ENCODE measurements around the gene YEATS4.
"Not testable (repeated sequence)": the region's sequence is repeated elsewhere in the genome, so short reads cannot be mapped to it uniquely, and the experiment has no call there.

Gene YEATS4

GRCh38 chr12:69359531-69360347 lies at the start of gene YEATS4:
Gene YEATS4, plus strand, starts transcription at chr12:69359743. Its CDS starts 230 bp downstream, at chr12:69359973.
- H3K36me3 Mint-ChIP-seq: peaks cover 3 to 6% of the 10 kb centered on the region in 2 donors
- H3K4me1 Mint-ChIP-seq: peaks cover 14 to 29% of the 10 kb centered on the region in 2 donors
- H3K4me3 Mint-ChIP-seq: peak within 1 kb of the TSS; percentile 83 to 90
- no peaks in the 10 kb centered on the region for H3K9me3 Mint-ChIP-seq
- peak; percentile 86 for DNase-seq
- peak; percentile 87 to 90 for ATAC-seq (replicated peaks)
- H3K27ac Mint-ChIP-seq: peak within 1 kb of the TSS; percentile 98
- no peaks in the 10 kb centered on the region for H3K27me3 Mint-ChIP-seq

DNA sequence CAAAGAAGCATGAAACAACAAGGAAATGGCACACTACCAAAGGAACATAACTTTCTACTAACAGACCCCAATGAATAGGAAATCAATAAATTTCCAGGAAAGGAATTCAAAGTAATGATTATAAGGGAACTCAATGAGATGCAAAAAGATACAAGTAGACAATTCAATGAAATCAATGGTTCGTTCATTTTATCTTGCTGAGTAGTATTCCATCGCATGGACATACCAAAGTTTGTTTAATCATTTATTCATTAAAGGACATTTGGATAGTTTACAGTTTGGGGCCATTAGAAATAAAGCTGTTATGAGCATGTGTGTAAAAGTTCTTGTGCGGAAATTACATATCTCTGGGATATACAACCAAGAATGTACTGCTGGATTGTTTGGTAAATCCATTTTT lies 46.3 kb upstream of the YEATS4 start:
- Mint-ChIP-seq H3K9me3 (peaks cover 8 to 16% of the 10 kb centered on the region in 2 donors), H3K27me3 (no peaks in the 10 kb centered on the region)
- ATAC-seq (replicated peaks): no peak

GRCh38 chr12:69316784-69317183 lies 42.8 kb upstream of the YEATS4 start:
- H3K4me1 Mint-ChIP-seq: peaks cover 0 to 11% of the 10 kb centered on the region in 2 donors
- H3K27ac Mint-ChIP-seq; DNase-seq; H3K27me3 Mint-ChIP-seq; ATAC-seq (replicated peaks); H3K4me3 Mint-ChIP-seq: not testable (repeated sequence)
- H3K36me3 Mint-ChIP-seq: peaks cover 10 to 14% of the 10 kb centered on the region in 2 donors
- H3K9me3 Mint-ChIP-seq: peaks cover 16 to 22% of the 10 kb centered on the region in 2 donors

More for the DNA sequence above, 46.3 kb upstream of the YEATS4 start:
- H3K4me1 Mint-ChIP-seq: no peaks in the 10 kb centered on the region
- H3K27ac Mint-ChIP-seq: no peak overlapping the region
- no peak for DNase-seq
- H3K4me3 Mint-ChIP-seq: no peak overlapping the region
- H3K36me3 Mint-ChIP-seq: peaks cover 3 to 8% of the 10 kb centered on the region in 2 donors

GRCh38 chr12:69317233-69317632 lies 42.3 kb upstream of the YEATS4 start:
- ATAC-seq (replicated peaks); H3K27me3 Mint-ChIP-seq; H3K27ac Mint-ChIP-seq; H3K4me3 Mint-ChIP-seq; DNase-seq: not testable (repeated sequence)
- Mint-ChIP-seq H3K4me1 (peaks cover 0 to 11% of the 10 kb centered on the region in 2 donors), H3K36me3 (peaks cover 10 to 14% of the 10 kb centered on the region in 2 donors), H3K9me3 (peaks cover 16 to 22% of the 10 kb centered on the region in 2 donors)

- Mint-ChIP-seq H3K27ac (no peak overlapping the region), H3K27me3 (peaks cover 0 to 11% of the 10 kb centered on the region in 2 donors), H3K4me1 (peaks cover 0 to 11% of the 10 kb centered on the region in 2 donors), H3K9me3 (peaks cover 16 to 20% of the 10 kb centered on the region in 2 donors), H3K36me3 (peaks cover 10 to 14% of the 10 kb centered on the region in 2 donors), H3K4me3 (no peak overlapping the region)
- no peak for DNase-seq
- no peak for ATAC-seq (replicated peaks)
Measured at GRCh38 chr12:69318225-69318624, 41.3 kb upstream of the YEATS4 start.

GRCh38 chr12:69321351-69321750 lies 38.2 kb upstream of the YEATS4 start:
- H3K4me3 Mint-ChIP-seq: no peak overlapping the region
- H3K36me3 Mint-ChIP-seq: peaks cover 8 to 14% of the 10 kb centered on the region in 2 donors
- H3K9me3 Mint-ChIP-seq: peaks cover 14 to 16% of the 10 kb centered on the region in 2 donors
- H3K4me1 Mint-ChIP-seq: peaks cover 4 to 27% of the 10 kb centered on the region in 2 donors
- no peak for DNase-seq
- ATAC-seq (replicated peaks): peak; percentile 33 to 56
- no peak overlapping the region for H3K27ac Mint-ChIP-seq
- peaks cover 0 to 11% of the 10 kb centered on the region in 2 donors for H3K27me3 Mint-ChIP-seq

- H3K4me1 Mint-ChIP-seq: peaks cover 4 to 35% of the 10 kb centered on the region in 2 donors
- DNase-seq (no peak), ATAC-seq (replicated peaks) (peak; percentile 99 to 100)
- H3K36me3 Mint-ChIP-seq: peaks cover 0 to 3% of the 10 kb centered on the region in 2 donors
- H3K4me3 Mint-ChIP-seq: no peak overlapping the region
- peaks cover 0 to 11% of the 10 kb centered on the region in 2 donors for H3K27me3 Mint-ChIP-seq
- H3K9me3 Mint-ChIP-seq: peaks cover 0 to 4% of the 10 kb centered on the region in 2 donors
- H3K27ac Mint-ChIP-seq: peak overlapping the region; percentile 4
Measured at GRCh38 chr12:69324797-69325466, 34.6 kb upstream of the YEATS4 start.

DNA sequence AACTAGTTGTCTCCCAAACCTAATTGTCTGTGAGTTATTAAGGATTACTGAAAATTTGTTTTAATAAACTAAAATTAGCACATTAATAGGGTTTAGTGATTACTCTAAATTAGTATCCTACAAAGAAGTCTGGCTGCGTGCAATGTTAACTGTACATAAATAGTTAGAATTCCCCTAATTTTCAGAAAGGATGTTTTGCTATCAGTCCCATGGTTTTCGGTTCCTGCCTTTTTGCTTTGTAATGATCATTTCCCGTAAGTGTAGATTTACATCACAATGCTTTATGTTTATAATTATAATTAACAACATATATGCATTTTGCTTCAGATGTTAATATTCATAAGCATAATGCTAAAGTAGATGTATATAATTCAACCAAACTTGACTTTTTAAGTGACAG lies 31.1 kb upstream of the YEATS4 start:
- H3K27ac Mint-ChIP-seq: no peak overlapping the region
- no peak overlapping the region for H3K4me3 Mint-ChIP-seq
- no peak for DNase-seq
- H3K9me3 Mint-ChIP-seq: no peaks in the 10 kb centered on the region
- no peak for ATAC-seq (replicated peaks)
- H3K4me1 Mint-ChIP-seq: peaks cover 7 to 40% of the 10 kb centered on the region in 2 donors
- no peaks in the 10 kb centered on the region for H3K36me3 Mint-ChIP-seq
- H3K27me3 Mint-ChIP-seq: no peaks in the 10 kb centered on the region

- no peaks in the 10 kb centered on the region for H3K36me3 Mint-ChIP-seq
- H3K4me3 Mint-ChIP-seq: peak overlapping the region; percentile 73 to 84
- DNase-seq (no peak), ATAC-seq (replicated peaks) (no peak)
- no peak overlapping the region for H3K27ac Mint-ChIP-seq
- no peaks in the 10 kb centered on the region for H3K9me3 Mint-ChIP-seq
- peaks cover 5 to 31% of the 10 kb centered on the region in 2 donors for H3K4me1 Mint-ChIP-seq
- no peaks in the 10 kb centered on the region for H3K27me3 Mint-ChIP-seq
Measured at GRCh38 chr12:69329669-69330428, 29.7 kb upstream of the YEATS4 start.

GRCh38 chr12:69330475-69331473 lies 28.8 kb upstream of the YEATS4 start:
- Mint-ChIP-seq H3K4me3 (peak overlapping the region; percentile 73 to 84), H3K4me1 (peaks cover 2 to 24% of the 10 kb centered on the region in 2 donors), H3K36me3 (no peaks in the 10 kb centered on the region), H3K27ac (peak overlapping the region; percentile 57), H3K27me3 (no peaks in the 10 kb centered on the region), H3K9me3 (no peaks in the 10 kb centered on the region)
- peak; percentile 82 to 83 for ATAC-seq (replicated peaks)
- peak; percentile 15 for DNase-seq

DNA sequence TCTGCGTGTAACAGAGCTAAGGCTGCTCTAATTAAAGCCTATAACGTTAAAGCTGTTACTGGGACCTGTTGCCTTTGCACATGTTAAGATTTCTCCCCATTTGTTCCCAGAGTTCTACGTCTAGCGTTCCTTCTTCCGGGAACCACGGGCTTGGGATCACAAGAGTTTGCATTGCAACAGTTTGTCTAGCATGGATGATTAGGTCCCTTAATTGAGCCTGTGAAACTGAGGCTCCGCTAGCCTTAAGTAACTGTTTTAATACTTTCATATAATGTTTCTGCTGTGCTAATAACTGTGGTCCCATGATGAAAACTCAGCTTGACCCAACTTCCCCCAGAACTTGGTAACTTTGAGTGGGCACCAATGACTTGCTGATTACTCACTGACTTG lies 28.0 kb upstream of the YEATS4 start:
- Mint-ChIP-seq H3K27ac (peak overlapping the region; percentile 57), H3K36me3 (no peaks in the 10 kb centered on the region), H3K27me3 (no peaks in the 10 kb centered on the region), H3K9me3 (no peaks in the 10 kb centered on the region), H3K4me1 (peaks cover 2 to 24% of the 10 kb centered on the region in 2 donors), H3K4me3 (peak overlapping the region; percentile 73 to 84)
- DNase-seq (no peak), ATAC-seq (replicated peaks) (no peak)

DNA sequence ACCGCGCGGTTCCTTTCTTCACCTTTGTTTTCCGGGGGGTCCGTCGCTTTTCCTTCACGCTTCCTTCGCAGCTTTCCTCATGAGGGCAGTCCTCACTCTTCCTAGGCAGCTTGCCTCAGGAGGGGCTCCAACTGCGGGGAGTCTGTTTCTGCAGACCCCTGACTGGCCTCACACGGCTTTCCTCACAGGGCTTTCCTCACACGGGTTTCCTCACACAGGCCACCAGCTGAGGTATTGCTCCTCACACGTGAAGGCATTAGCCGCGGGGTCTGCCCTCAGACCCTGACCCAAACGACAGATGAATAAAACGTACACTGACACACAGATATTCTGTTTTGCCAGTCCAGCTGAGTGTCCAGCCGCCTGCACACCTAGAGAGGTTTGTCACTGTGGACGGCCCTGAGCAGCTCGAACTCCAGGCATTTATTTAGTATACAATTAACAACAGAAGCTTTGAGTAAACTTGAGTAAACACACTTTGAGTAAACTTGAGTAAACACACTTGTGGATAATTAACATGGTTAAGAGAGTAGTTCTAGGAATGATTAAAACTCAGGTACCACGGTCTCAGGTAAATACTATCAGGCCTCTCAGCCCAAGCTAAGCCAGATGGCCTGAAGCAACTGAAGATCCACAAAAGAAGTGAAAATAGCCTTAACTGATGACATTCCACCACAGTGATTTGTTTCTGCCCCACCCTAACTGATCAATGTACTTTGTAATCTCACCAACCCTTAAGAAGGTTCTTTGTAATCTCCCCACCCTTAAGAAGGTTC lies 27.4 kb upstream of the YEATS4 start:
- no peaks in the 10 kb centered on the region for H3K9me3 Mint-ChIP-seq
- no peak for ATAC-seq (replicated peaks)
- no peak for DNase-seq
- no peaks in the 10 kb centered on the region for H3K36me3 Mint-ChIP-seq
- peaks cover 2 to 24% of the 10 kb centered on the region in 2 donors for H3K4me1 Mint-ChIP-seq
- no peaks in the 10 kb centered on the region for H3K27me3 Mint-ChIP-seq
- H3K27ac Mint-ChIP-seq: peak overlapping the region; percentile 10
- H3K4me3 Mint-ChIP-seq: peak overlapping the region; percentile 17 to 18
